Natural killer cell (primary cell): ENCODE data around the gene TINAG. TPM values are rescaled to one million over a fixed set of nuclear protein-coding genes. Genes with fewer than 3 reads are reported as not detected.

Experiments
- ATAC-seq, 3 donors: fragments of 150-1000 bp in 2 of 3; fragments of 200-7000 bp in 1 of 3; cut with Tn5 transposase; 1 replicate in 1 of 3; 2 replicates in 2 of 3; pipeline ENCODE4 v1.10.0; 2021; ENCODE audit warnings: mild to moderate bottlenecking in 2 of 3, moderate library complexity in 2 of 3
- DNase-seq, 2 donors: peaks; one replicate each; pipeline versions ENCODE4 v3.0.0 to v3.0.0-alpha.2; 2013 to 2021; ENCODE audit warnings: mixed read lengths in 1 of 2
- H3K27ac ChIP-seq: one replicate; pipeline ENCODE4 v1.5.1; 2013; ENCODE audit warnings: mild to moderate bottlenecking, low read length
- H3K27me3 ChIP-seq: one replicate; pipeline ENCODE4 v1.6.1; 2013; ENCODE audit warnings: low read length; ENCODE audit not compliant: control insufficient read depth, insufficient read depth
- H3K36me3 ChIP-seq: one replicate; pipeline ENCODE4 v1.6.1; 2013; ENCODE audit warnings: low read length; ENCODE audit not compliant: control insufficient read depth, insufficient read depth
- H3K4me1 ChIP-seq: one replicate; pipeline ENCODE4 v1.6.1; 2013; ENCODE audit warnings: low read length; ENCODE audit not compliant: control insufficient read depth, insufficient read depth
- H3K4me3 ChIP-seq: one replicate; pipeline ENCODE4 v1.5.1; 2013; ENCODE audit warnings: low read length
- H3K9me3 ChIP-seq: one replicate; pipeline ENCODE4 v1.6.1; 2013; ENCODE audit warnings: low read length; ENCODE audit not compliant: control insufficient read depth, insufficient read depth
- H3K27ac Mint-ChIP-seq, 2 donors: one replicate each; pipeline ENCODE4 v1.8.0; 2022; ENCODE audit warnings: mild to moderate bottlenecking in 2 of 2, mixed read lengths in 2 of 2, moderate library complexity in 1 of 2
- H3K27me3 Mint-ChIP-seq, 2 donors: one replicate each; pipeline ENCODE4 v1.8.0; 2022; ENCODE audit warnings: low read depth in 2 of 2, mixed read lengths in 2 of 2
- H3K36me3 Mint-ChIP-seq: one replicate; pipeline ENCODE4 v1.8.0; 2022; ENCODE audit warnings: mixed read lengths
- H3K4me1 Mint-ChIP-seq, 2 donors: one replicate each; pipeline ENCODE4 v1.8.0; 2022; ENCODE audit warnings: mixed read lengths in 2 of 2
- H3K4me3 Mint-ChIP-seq: one replicate; pipeline ENCODE4 v1.8.0; 2022; ENCODE audit warnings: mild to moderate bottlenecking, moderate library complexity, mixed read lengths
- H3K9me3 Mint-ChIP-seq, 2 donors: one replicate each; pipeline ENCODE4 v1.8.0; 2022; ENCODE audit warnings: mixed read lengths in 2 of 2
- CTCF ChIP-seq: fragments of 200-600 bp; IDR thresholded peaks from one replicate; pipeline ENCODE4 v1.8.0; 2022; ENCODE audit warnings: antibody characterized with exemption
- WGBS: methylation state at CpG from one replicate; pipeline ENCODE4 v1.1.7; 2013; ENCODE audit warnings: missing lambda C conversion rate; ENCODE audit not compliant: insufficient coverage; 5-methylcytosine and 5-hydroxymethylcytosine counted together
- intact Hi-C: fragments of 100-400 bp; cut with micrococcal nuclease; formaldehyde crosslinking; loops from one replicate; pipeline ENCODE4 v1.14.2; 2022
- total RNA-seq, 4 donors: library from RNA; stranded (reverse); fragments of 120-200 nt in 1 of 4; gene quantifications; one replicate each; pipeline versions ENCODE4 v1.2.3 to v1.2.4, GENCODE V29; 2013 to 2022

The TINAG gene
- total RNA-seq, 3 donors from 2014 or later (not counting 1 experiment from before 2014, with no cell fraction given) = not detected

- DNase-seq (no peak), ATAC-seq (no peak)
- H3K4me3 Mint-ChIP-seq = no peak overlapping the region
- Histone ChIP-seq H3K27me3 (no peaks in the 10 kb centered on the region), H3K9me3 (no peaks in the 10 kb centered on the region), H3K4me1 (no peaks in the 10 kb centered on the region), H3K36me3 (no peaks in the 10 kb centered on the region), H3K4me3 (no peak overlapping the region), H3K27ac (no peak overlapping the region)
- H3K9me3 Mint-ChIP-seq = peaks cover 8 to 16% of the 10 kb centered on the region in 2 donors
- no peaks in the 10 kb centered on the region for H3K27me3 Mint-ChIP-seq
- WGBS = 81% methylated on average over 3 of the region's 3 CpGs
- H3K27ac Mint-ChIP-seq = no peak overlapping the region
- no peak for TF ChIP-seq CTCF
- H3K4me1 Mint-ChIP-seq = no peaks in the 10 kb centered on the region
- H3K36me3 Mint-ChIP-seq = no peaks in the 10 kb centered on the region
- intact Hi-C loops = no loop called here
Observed at GRCh38 chr6:54285595-54285994, 22.6 kb upstream of the TINAG start.

GRCh38 chr6:54286141-54286540 lies 22.1 kb upstream of the TINAG start:
- Histone ChIP-seq H3K27ac (no peak overlapping the region), H3K27me3 (no peaks in the 10 kb centered on the region), H3K9me3 (no peaks in the 10 kb centered on the region), H3K36me3 (no peaks in the 10 kb centered on the region), H3K4me3 (no peak overlapping the region), H3K4me1 (no peaks in the 10 kb centered on the region)
- intact Hi-C loops = no loop called here
- no peak for TF ChIP-seq CTCF
- DNase-seq = no peak
- no peak overlapping the region for H3K27ac Mint-ChIP-seq
- H3K4me3 Mint-ChIP-seq = no peak overlapping the region
- H3K4me1 Mint-ChIP-seq = no peaks in the 10 kb centered on the region
- no peaks in the 10 kb centered on the region for H3K27me3 Mint-ChIP-seq
- H3K36me3 Mint-ChIP-seq = no peaks in the 10 kb centered on the region
- H3K9me3 Mint-ChIP-seq = peaks cover 8 to 16% of the 10 kb centered on the region in 2 donors
- ATAC-seq = no peak

GRCh38 chr6:54288474-54288873 lies 19.8 kb upstream of the TINAG start:
- ATAC-seq (no peak), DNase-seq (no peak)
- Mint-ChIP-seq H3K9me3 (peaks cover 4 to 13% of the 10 kb centered on the region in 2 donors), H3K27ac (no peak overlapping the region), H3K27me3 (no peaks in the 10 kb centered on the region), H3K4me1 (no peaks in the 10 kb centered on the region), H3K36me3 (no peaks in the 10 kb centered on the region), H3K4me3 (no peak overlapping the region)
- Histone ChIP-seq H3K4me3 (no peak overlapping the region), H3K36me3 (no peaks in the 10 kb centered on the region), H3K27ac (no peak overlapping the region), H3K9me3 (no peaks in the 10 kb centered on the region), H3K27me3 (no peaks in the 10 kb centered on the region), H3K4me1 (no peaks in the 10 kb centered on the region)
- no peak for TF ChIP-seq CTCF
- 95% methylated on average over 2 of the region's 2 CpGs for WGBS
- intact Hi-C loops = no loop called here

- Mint-ChIP-seq H3K4me3 (no peak overlapping the region), H3K27ac (no peak overlapping the region), H3K27me3 (no peaks in the 10 kb centered on the region), H3K9me3 (peaks cover 7 to 11% of the 10 kb centered on the region in 2 donors), H3K36me3 (no peaks in the 10 kb centered on the region), H3K4me1 (no peaks in the 10 kb centered on the region)
- TF ChIP-seq CTCF = no peak
- Histone ChIP-seq H3K4me1 (no peaks in the 10 kb centered on the region), H3K4me3 (no peak overlapping the region), H3K27ac (no peak overlapping the region), H3K9me3 (no peaks in the 10 kb centered on the region), H3K36me3 (no peaks in the 10 kb centered on the region), H3K27me3 (no peaks in the 10 kb centered on the region)
- intact Hi-C loops = no loop called here
- DNase-seq (no peak), ATAC-seq (no peak)
- 87% methylated on average over 3 of the region's 4 CpGs for WGBS
Observed at GRCh38 chr6:54289426-54289825, 18.8 kb upstream of the TINAG start.
